ENCODE data around the gene ELMO1.

DNA sequence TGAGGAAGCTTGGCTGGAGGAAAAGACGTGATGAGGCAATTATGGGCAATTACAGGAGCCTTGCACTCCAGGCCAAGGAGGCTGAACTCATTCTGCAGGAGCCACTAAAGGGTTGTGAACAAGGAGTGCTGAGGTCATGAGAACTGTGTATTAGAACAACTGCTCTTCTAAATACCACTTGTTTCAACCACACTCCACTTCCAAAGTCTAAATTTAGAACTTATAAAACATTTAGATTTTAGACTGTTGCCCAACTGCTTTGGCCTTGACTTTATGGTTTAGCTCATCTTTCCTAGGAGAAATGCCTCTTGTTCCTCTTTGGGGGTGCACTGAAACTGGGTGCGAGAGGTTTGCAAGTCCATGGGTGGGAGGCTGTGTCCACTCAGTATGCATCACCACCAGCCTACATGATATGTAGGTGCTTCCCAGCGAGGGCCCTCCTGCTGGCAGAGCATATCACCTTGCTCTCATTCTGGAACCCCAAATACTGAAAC, 524.7 kb downstream of the ELMO1 start:
- TF ChIP-seq, protein P1, sequence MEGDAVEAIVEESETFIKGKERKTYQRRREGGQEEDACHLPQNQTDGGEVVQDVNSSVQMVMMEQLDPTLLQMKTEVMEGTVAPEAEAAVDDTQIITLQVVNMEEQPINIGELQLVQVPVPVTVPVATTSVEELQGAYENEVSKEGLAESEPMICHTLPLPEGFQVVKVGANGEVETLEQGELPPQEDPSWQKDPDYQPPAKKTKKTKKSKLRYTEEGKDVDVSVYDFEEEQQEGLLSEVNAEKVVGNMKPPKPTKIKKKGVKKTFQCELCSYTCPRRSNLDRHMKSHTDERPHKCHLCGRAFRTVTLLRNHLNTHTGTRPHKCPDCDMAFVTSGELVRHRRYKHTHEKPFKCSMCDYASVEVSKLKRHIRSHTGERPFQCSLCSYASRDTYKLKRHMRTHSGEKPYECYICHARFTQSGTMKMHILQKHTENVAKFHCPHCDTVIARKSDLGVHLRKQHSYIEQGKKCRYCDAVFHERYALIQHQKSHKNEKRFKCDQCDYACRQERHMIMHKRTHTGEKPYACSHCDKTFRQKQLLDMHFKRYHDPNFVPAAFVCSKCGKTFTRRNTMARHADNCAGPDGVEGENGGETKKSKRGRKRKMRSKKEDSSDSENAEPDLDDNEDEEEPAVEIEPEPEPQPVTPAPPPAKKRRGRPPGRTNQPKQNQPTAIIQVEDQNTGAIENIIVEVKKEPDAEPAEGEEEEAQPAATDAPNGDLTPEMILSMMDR (IDR thresholded peaks at IDR 0.05; ENCODE audit: low read depth, low read length): no peak
- TF ChIP-seq POLR2A (IDR thresholded peaks at IDR 0.05; ENCODE audit: extremely low read depth, insufficient read length): no peak
- TF ChIP-seq, protein P2, sequence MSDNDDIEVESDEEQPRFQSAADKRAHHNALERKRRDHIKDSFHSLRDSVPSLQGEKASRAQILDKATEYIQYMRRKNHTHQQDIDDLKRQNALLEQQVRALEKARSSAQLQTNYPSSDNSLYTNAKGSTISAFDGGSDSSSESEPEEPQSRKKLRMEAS (IDR thresholded peaks at IDR 0.05; ENCODE audit: low read depth, low read length): no peak
- TF ChIP-seq MYC (IDR thresholded peaks at IDR 0.05; ENCODE audit: low read depth, low read length): no peak

Data from NB4 (cell line).